Astrocyte (in vitro differentiated cells and primary cell): ENCODE measurements around the gene SRC. TPM values are rescaled to one million over a fixed set of nuclear protein-coding genes. Genes with fewer than 3 reads are reported as not detected.

Source experiments
- DNase-seq: peaks from one replicate; pipeline ENCODE4 v3.0.0-alpha.2; 2010; ENCODE audit warnings: low read depth
- FAIRE-seq: peaks from 2 replicates; lab custom pipeline; 2011; peaks lifted over from hg19 to GRCh38; lab: Jason Lieb, UNC
- H2AFZ ChIP-seq: 2 replicates; pipeline ENCODE4 v1.6.0; 2012; ENCODE audit warnings: low read depth, low read length, inconsistent platforms
- H3K27ac ChIP-seq: 2 replicates; pipeline ENCODE4 v1.5.1; 2011; ENCODE audit warnings: low read depth, low read length, inconsistent platforms
- H3K27me3 ChIP-seq: 2 replicates; pipeline ENCODE4 v1.6.0; 2011; ENCODE audit warnings: low read length, inconsistent platforms; ENCODE audit not compliant: insufficient read depth
- H3K36me3 ChIP-seq: 2 replicates; pipeline ENCODE4 v1.5.1; 2011; ENCODE audit warnings: low read length, inconsistent platforms; ENCODE audit not compliant: insufficient read depth
- H3K4me1 ChIP-seq: 2 replicates; pipeline ENCODE4 v1.5.1; 2011; ENCODE audit warnings: low read length, inconsistent platforms; ENCODE audit not compliant: insufficient read depth
- H3K4me2 ChIP-seq: 2 replicates; pipeline ENCODE4 v1.6.0; 2012; ENCODE audit warnings: low read length, inconsistent platforms
- H3K4me3 ChIP-seq: 2 replicates; pipeline ENCODE4 v1.5.1; 2011; ENCODE audit warnings: low read depth, mild to moderate bottlenecking, low read length, inconsistent platforms; ENCODE audit not compliant: insufficient read depth
- H3K79me2 ChIP-seq: 2 replicates; pipeline ENCODE4 v1.6.0; 2012; ENCODE audit warnings: mild to moderate bottlenecking, low read length, inconsistent platforms; ENCODE audit not compliant: insufficient read depth
- H3K9ac ChIP-seq: 2 replicates; pipeline ENCODE4 v1.6.0; 2012; ENCODE audit warnings: mild to moderate bottlenecking, low read length, inconsistent platforms
- H3K9me3 ChIP-seq: 2 replicates; pipeline ENCODE4 v1.5.1; 2012; ENCODE audit warnings: low read depth, mild to moderate bottlenecking, low read length, inconsistent platforms; ENCODE audit not compliant: insufficient read depth
- H4K20me1 ChIP-seq: 2 replicates; pipeline ENCODE4 v1.6.0; 2012; ENCODE audit warnings: low read length, inconsistent platforms; ENCODE audit not compliant: insufficient read depth
- H3K27ac Mint-ChIP-seq: one replicate; pipeline ENCODE4 v1.8.0; 2021; ENCODE audit warnings: mild to moderate bottlenecking, mixed read lengths; ENCODE audit not compliant: unreplicated experiment
- H3K27me3 Mint-ChIP-seq: one replicate; pipeline ENCODE4 v1.8.0; 2021; ENCODE audit warnings: low read depth, mixed read lengths; ENCODE audit not compliant: unreplicated experiment
- H3K36me3 Mint-ChIP-seq: one replicate; pipeline ENCODE4 v1.8.0; 2021; ENCODE audit warnings: low read depth, mixed read lengths; ENCODE audit not compliant: unreplicated experiment
- H3K4me1 Mint-ChIP-seq: one replicate; pipeline ENCODE4 v1.8.0; 2021; ENCODE audit warnings: low read depth, mixed read lengths; ENCODE audit not compliant: unreplicated experiment
- H3K4me3 Mint-ChIP-seq: one replicate; pipeline ENCODE4 v1.8.0; 2021; ENCODE audit warnings: mild to moderate bottlenecking, moderate library complexity, mixed read lengths; ENCODE audit not compliant: unreplicated experiment
- H3K9me3 Mint-ChIP-seq: one replicate; pipeline ENCODE4 v1.8.0; 2021; ENCODE audit warnings: mild to moderate bottlenecking, mixed read lengths; ENCODE audit not compliant: unreplicated experiment
- CTCF ChIP-seq: IDR thresholded peaks from 2 replicates; pipeline ENCODE4 v1.5.1; 2011; ENCODE audit warnings: low read depth, mild to moderate bottlenecking, inconsistent platforms, low read length, moderate library complexity; ENCODE audit not compliant: insufficient read depth
- EZH2 ChIP-seq: IDR thresholded peaks from 2 replicates; pipeline ENCODE4 v1.6.1; 2012; ENCODE audit warnings: mild to moderate bottlenecking, low read length, inconsistent platforms; ENCODE audit not compliant: insufficient read depth
- total RNA-seq: library from RNA; stranded (reverse); gene quantifications from 2 replicates; pipeline ENCODE4 v1.2.1, GENCODE V29; 2021

The SRC gene
- total RNA-seq, 1 donor from 2014 or later: 33.4 TPM

GRCh38 chr20:37449276-37449675, 103.3 kb downstream of the SRC start:
- no peaks in the 10 kb centered on the region for H3K4me1 Mint-ChIP-seq
- H3K9me3 ChIP-seq: no peaks in the 10 kb centered on the region
- peaks cover 5% of the 10 kb centered on the region for H3K27me3 ChIP-seq
- DNase-seq: no peak
- H3K9ac ChIP-seq: no peak overlapping the region
- no peak for FAIRE-seq
- H3K4me1 ChIP-seq: no peaks in the 10 kb centered on the region
- H3K4me3 Mint-ChIP-seq: no peak overlapping the region
- TF ChIP-seq CTCF: no peak
- TF ChIP-seq EZH2: no peak
- H4K20me1 ChIP-seq: no peaks in the 10 kb centered on the region
- H3K4me2 ChIP-seq: no peak overlapping the region
- H3K27ac Mint-ChIP-seq: no peak overlapping the region
- no peak overlapping the region for H3K27ac ChIP-seq
- no peaks in the 10 kb centered on the region for H3K79me2 ChIP-seq
- H2AFZ ChIP-seq: no peak overlapping the region
- no peaks in the 10 kb centered on the region for H3K36me3 Mint-ChIP-seq
- peaks cover 22% of the 10 kb centered on the region for H3K27me3 Mint-ChIP-seq
- no peak overlapping the region for H3K4me3 ChIP-seq
- H3K9me3 Mint-ChIP-seq: peaks cover 6% of the 10 kb centered on the region
- H3K36me3 ChIP-seq: no peaks in the 10 kb centered on the region

GRCh38 chr20:37450344-37450743, 104.4 kb downstream of the SRC start:
- Mint-ChIP-seq H3K27ac (no peak overlapping the region), H3K4me3 (no peak overlapping the region), H3K36me3 (no peaks in the 10 kb centered on the region), H3K9me3 (peaks cover 14% of the 10 kb centered on the region), H3K4me1 (no peaks in the 10 kb centered on the region), H3K27me3 (peaks cover 26% of the 10 kb centered on the region)
- H4K20me1 ChIP-seq: no peaks in the 10 kb centered on the region
- H3K79me2 ChIP-seq: no peaks in the 10 kb centered on the region
- H3K27ac ChIP-seq: no peak overlapping the region
- H3K27me3 ChIP-seq: peaks cover 12% of the 10 kb centered on the region
- no peak for DNase-seq
- H3K4me1 ChIP-seq: no peaks in the 10 kb centered on the region
- H3K9ac ChIP-seq: no peak overlapping the region
- no peaks in the 10 kb centered on the region for H3K36me3 ChIP-seq
- H3K4me3 ChIP-seq: no peak overlapping the region
- no peak for FAIRE-seq
- H2AFZ ChIP-seq: no peak overlapping the region
- TF ChIP-seq EZH2 (no peak), CTCF (no peak)
- H3K9me3 ChIP-seq: no peaks in the 10 kb centered on the region
- H3K4me2 ChIP-seq: no peak overlapping the region

GRCh38 chr20:37451616-37452015, 105.7 kb downstream of the SRC start:
- H3K4me1 Mint-ChIP-seq: no peaks in the 10 kb centered on the region
- Histone ChIP-seq H3K79me2 (no peaks in the 10 kb centered on the region), H3K4me1 (no peaks in the 10 kb centered on the region), H3K27ac (no peak overlapping the region), H3K9me3 (no peaks in the 10 kb centered on the region), H3K4me3 (no peak overlapping the region), H3K36me3 (no peaks in the 10 kb centered on the region), H3K27me3 (peaks cover 13% of the 10 kb centered on the region), H3K4me2 (no peak overlapping the region), H4K20me1 (no peaks in the 10 kb centered on the region), H3K9ac (no peak overlapping the region), H2AFZ (no peak overlapping the region)
- H3K27ac Mint-ChIP-seq: no peak overlapping the region
- peaks cover 21% of the 10 kb centered on the region for H3K9me3 Mint-ChIP-seq
- H3K27me3 Mint-ChIP-seq: peaks cover 25% of the 10 kb centered on the region
- DNase-seq (no peak), FAIRE-seq (no peak)
- H3K4me3 Mint-ChIP-seq: no peak overlapping the region
- TF ChIP-seq EZH2 (no peak), CTCF (no peak)
- no peaks in the 10 kb centered on the region for H3K36me3 Mint-ChIP-seq
